BE2C (cell line): ENCODE data around the gene ARHGAP6.

Experiments
- DNase-seq: peaks from one replicate; pipeline ENCODE4 v3.0.0-alpha.2; 2020
- H3K27me3 ChIP-seq: fragments of 250-450 bp; sonication (Bioruptor Pico); 2 replicates; pipeline ENCODE4 v1.5.1; 2020; ENCODE audit warnings: mild to moderate bottlenecking
- H3K36me3 ChIP-seq: fragments of 250-450 bp; sonication (Bioruptor Pico); 2 replicates; pipeline ENCODE4 v1.5.1; 2020; ENCODE audit warnings: mild to moderate bottlenecking
- H3K4me1 ChIP-seq: fragments of 250-450 bp; sonication (Bioruptor Pico); 2 replicates; pipeline ENCODE4 v1.5.1; 2020
- H3K4me3 ChIP-seq: 2 replicates; pipeline ENCODE4 v1.5.1; 2011; ENCODE audit warnings: low read depth, low read length
- H3K9me3 ChIP-seq: fragments of 250-450 bp; sonication (Bioruptor Pico); 2 replicates; pipeline ENCODE4 v1.5.1; 2020
- CTCF ChIP-seq: IDR thresholded peaks from 2 replicates; pipeline ENCODE4 v1.5.1; 2012; ENCODE audit warnings: mild to moderate bottlenecking, low read depth, low read length

Gene ARHGAP6

GRCh38 chrX:11259437-11259836 lies 406.3 kb downstream of the ARHGAP6 start:
- H3K4me3 ChIP-seq: no peak overlapping the region
- H3K27me3 ChIP-seq: no peaks in the 10 kb centered on the region
- no peak for TF ChIP-seq CTCF
- H3K4me1 ChIP-seq: no peaks in the 10 kb centered on the region
- no peak for DNase-seq
- H3K36me3 ChIP-seq: no peaks in the 10 kb centered on the region
- H3K9me3 ChIP-seq: no peaks in the 10 kb centered on the region

- no peak for TF ChIP-seq CTCF
- no peaks in the 10 kb centered on the region for H3K9me3 ChIP-seq
- no peaks in the 10 kb centered on the region for H3K27me3 ChIP-seq
- no peaks in the 10 kb centered on the region for H3K36me3 ChIP-seq
- H3K4me3 ChIP-seq: no peak overlapping the region
- no peak for DNase-seq
- no peaks in the 10 kb centered on the region for H3K4me1 ChIP-seq
Measured at GRCh38 chrX:11257711-11258110, 408.0 kb downstream of the ARHGAP6 start.

- no peak for DNase-seq
- H3K36me3 ChIP-seq: no peaks in the 10 kb centered on the region
- H3K4me1 ChIP-seq: no peaks in the 10 kb centered on the region
- H3K9me3 ChIP-seq: no peaks in the 10 kb centered on the region
- no peaks in the 10 kb centered on the region for H3K27me3 ChIP-seq
- no peak for TF ChIP-seq CTCF
- no peak overlapping the region for H3K4me3 ChIP-seq
Measured at GRCh38 chrX:11257290-11257689, 408.4 kb downstream of the ARHGAP6 start.

- no peaks in the 10 kb centered on the region for H3K9me3 ChIP-seq
- no peaks in the 10 kb centered on the region for H3K36me3 ChIP-seq
- no peaks in the 10 kb centered on the region for H3K4me1 ChIP-seq
- H3K27me3 ChIP-seq: no peaks in the 10 kb centered on the region
- DNase-seq: no peak
- H3K4me3 ChIP-seq: no peak overlapping the region
- TF ChIP-seq CTCF: no peak
Measured at GRCh38 chrX:11254417-11255109, 411.2 kb downstream of the ARHGAP6 start.

GRCh38 chrX:11244636-11245035 lies 421.1 kb downstream of the ARHGAP6 start:
- Histone ChIP-seq H3K27me3 (no peaks in the 10 kb centered on the region), H3K4me3 (no peak overlapping the region), H3K4me1 (no peaks in the 10 kb centered on the region), H3K9me3 (no peaks in the 10 kb centered on the region), H3K36me3 (no peaks in the 10 kb centered on the region)
- TF ChIP-seq CTCF: no peak
- DNase-seq: no peak

- H3K4me1 ChIP-seq: no peaks in the 10 kb centered on the region
- no peaks in the 10 kb centered on the region for H3K27me3 ChIP-seq
- H3K4me3 ChIP-seq: no peak overlapping the region
Measured at GRCh38 chrX:11242704-11243103, 423.0 kb downstream of the ARHGAP6 start.

More at GRCh38 chrX:11242704-11243103, 423.0 kb downstream of the ARHGAP6 start:
- Histone ChIP-seq H3K9me3 (no peaks in the 10 kb centered on the region), H3K36me3 (no peaks in the 10 kb centered on the region)
- TF ChIP-seq CTCF: no peak
- DNase-seq: no peak
